Muscle of leg (tissue), 11 donors: Measurements from ENCODE around the gene LIAS. TPM values are rescaled to one million over a fixed set of nuclear protein-coding genes. Genes with fewer than 3 reads are reported as not detected.
"Not testable (repeated sequence)": the region's sequence is repeated elsewhere in the genome, so short reads cannot be mapped to it uniquely, and the experiment has no call there.

Experiments used
- DNase-seq: peaks from one replicate; pipeline ENCODE4 v3.0.0; 2013
- H3K27ac ChIP-seq: one replicate; pipeline ENCODE4 v1.5.1; 2013; ENCODE audit warnings: mild to moderate bottlenecking, low read length, control low read depth
- H3K27me3 ChIP-seq: one replicate; pipeline ENCODE4 v1.6.1; 2013; ENCODE audit warnings: low read length; ENCODE audit not compliant: control insufficient read depth, insufficient read depth
- H3K36me3 ChIP-seq: one replicate; pipeline ENCODE4 v1.6.1; 2013; ENCODE audit warnings: low read length; ENCODE audit not compliant: control insufficient read depth, insufficient read depth
- H3K4me1 ChIP-seq: one replicate; pipeline ENCODE4 v1.6.1; 2013; ENCODE audit warnings: low read length; ENCODE audit not compliant: control insufficient read depth, insufficient read depth
- H3K4me3 ChIP-seq: one replicate; pipeline ENCODE4 v1.5.1; 2013; ENCODE audit warnings: low read length, control low read depth
- H3K9me3 ChIP-seq: replicated peaks from 2 replicates; pipeline ENCODE4 v1.6.1; 2013; ENCODE audit warnings: low read depth, low read length; ENCODE audit not compliant: control insufficient read depth
- WGBS: methylation state at CpG from one replicate; pipeline ENCODE4 v1.1.5; 2013; ENCODE audit warnings: missing lambda C conversion rate; ENCODE audit not compliant: insufficient coverage; 5-methylcytosine and 5-hydroxymethylcytosine counted together
- polyA plus RNA-seq, 8 donors: library from polyadenylated mRNA; unstranded; fragments of 120-200 nt; gene quantifications; one replicate each; pipeline versions ENCODE4 v1.2.1 to v1.2.3, GENCODE V29; 2013; ENCODE audit warnings: inconsistent platforms in 1 of 8, low replicate concordance in 1 of 8; ENCODE audit not compliant: insufficient read length in 8 of 8, insufficient read depth in 1 of 8
- total RNA-seq: library from RNA; stranded (reverse); fragments of 120-200 nt; gene quantifications from one replicate; pipeline ENCODE4 v1.2.4, GENCODE V29; 2013

LIAS gene
- total and polyA plus RNA-seq, 9 donors = 17.8 to 25.8 (median 22.2) TPM

DNA sequence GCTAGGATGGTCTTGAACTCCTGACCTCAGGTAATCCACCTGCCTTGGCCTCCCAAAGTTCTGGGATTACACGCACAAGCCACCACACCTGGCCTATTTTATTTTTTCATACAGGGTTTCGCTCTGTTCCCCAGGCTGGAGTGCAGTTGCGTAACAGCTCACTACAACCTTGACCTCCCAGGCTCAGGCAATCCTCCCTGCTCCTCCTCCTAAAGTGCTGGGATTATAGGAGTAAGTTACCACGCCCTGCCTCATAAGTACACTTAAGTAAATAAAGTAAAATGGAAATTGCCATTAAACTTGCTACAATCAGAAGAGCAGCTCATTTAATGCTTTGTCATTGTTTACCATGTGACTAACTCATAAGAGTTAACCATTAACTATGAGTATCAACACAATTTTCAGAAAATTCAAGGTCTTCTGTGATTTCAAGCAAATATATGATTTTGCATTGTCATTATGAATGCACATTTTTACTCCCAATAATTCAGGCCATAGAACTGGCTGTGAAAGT is 56.1 kb downstream of the LIAS start:
- no peak for DNase-seq
- H3K4me3 ChIP-seq = no peak overlapping the region
- H3K27me3 ChIP-seq = no peaks in the 10 kb centered on the region
- no peaks in the 10 kb centered on the region for H3K4me1 ChIP-seq
- no peak overlapping the region for H3K27ac ChIP-seq
- no peaks in the 10 kb centered on the region for H3K9me3 ChIP-seq
- WGBS = no CpG with 5 or more reads among the region's 4 CpGs
- peaks cover 30% of the 10 kb centered on the region for H3K36me3 ChIP-seq

DNA sequence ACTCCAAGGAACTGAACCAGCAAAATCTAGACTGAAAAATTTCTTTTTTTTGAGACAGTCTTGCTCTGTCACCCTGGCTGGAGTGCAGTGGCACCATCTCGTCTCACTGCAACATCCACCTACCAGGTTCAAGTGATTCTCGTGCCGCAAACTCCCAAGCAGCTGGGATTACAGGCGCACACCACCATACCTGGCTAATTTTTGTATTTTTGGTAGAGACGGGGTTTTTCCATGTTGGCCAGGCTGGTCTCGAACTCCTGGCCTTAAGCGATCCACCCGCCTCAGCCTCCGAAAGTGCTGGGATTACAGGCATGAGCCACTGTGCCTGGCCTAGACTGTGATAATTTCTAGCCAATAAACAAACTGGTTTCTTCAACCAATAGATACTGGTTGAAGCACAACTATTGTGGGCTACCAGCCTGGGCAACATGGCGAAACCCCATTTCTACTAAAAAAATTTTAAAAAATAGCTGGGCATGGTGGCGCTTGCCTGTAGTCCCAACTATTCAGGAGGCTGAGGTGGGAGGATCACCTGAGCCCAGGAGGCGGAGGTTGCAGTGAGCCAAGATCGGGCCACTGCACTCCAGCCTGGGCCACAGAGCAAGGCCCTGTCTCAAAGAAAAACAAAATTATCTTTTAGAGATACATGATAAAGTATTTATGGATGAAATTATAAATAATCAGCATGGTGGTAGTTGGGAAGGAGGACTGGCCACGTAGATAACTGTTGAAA is 57.0 kb downstream of the LIAS start:
- not testable (repeated sequence) for H3K4me3 ChIP-seq, H3K27ac ChIP-seq, H3K4me1 ChIP-seq, H3K27me3 ChIP-seq, DNase-seq, H3K9me3 ChIP-seq
- H3K36me3 ChIP-seq = peaks cover 28% of the 10 kb centered on the region
- 98% methylated on average over 7 of the region's 14 CpGs for WGBS

DNA sequence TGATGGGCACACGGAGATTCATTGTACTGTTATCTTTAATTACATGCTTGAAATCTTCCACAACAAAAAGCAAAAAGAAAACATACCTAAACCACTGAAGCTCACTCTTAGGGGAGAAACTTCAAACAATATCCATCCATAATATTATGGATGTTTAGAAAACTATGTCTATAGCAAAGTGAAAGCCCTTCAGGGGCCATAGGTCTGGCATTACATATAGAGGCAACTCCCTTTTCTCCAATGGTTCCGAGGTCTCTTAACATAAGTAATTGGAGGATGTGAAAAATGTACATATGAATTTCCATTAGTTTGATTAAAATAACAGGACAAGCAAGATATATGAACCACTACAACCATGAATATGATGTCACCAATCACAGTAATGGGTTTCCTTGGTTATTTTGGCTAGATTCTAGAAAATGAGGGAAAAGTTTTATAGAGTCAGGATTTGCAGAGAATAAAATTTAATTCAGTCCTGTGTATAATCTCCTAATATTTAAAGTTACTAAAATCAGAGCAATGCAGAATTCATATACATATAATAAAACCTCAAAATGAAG is 57.6 kb downstream of the LIAS start:
- peaks cover 25% of the 10 kb centered on the region for H3K36me3 ChIP-seq
- no CpG with 5 or more reads among the region's 2 CpGs for WGBS
- no peaks in the 10 kb centered on the region for H3K27me3 ChIP-seq
- no peaks in the 10 kb centered on the region for H3K4me1 ChIP-seq
- DNase-seq = no peak
- H3K9me3 ChIP-seq = no peaks in the 10 kb centered on the region
- no peak overlapping the region for H3K4me3 ChIP-seq
- no peak overlapping the region for H3K27ac ChIP-seq

DNA sequence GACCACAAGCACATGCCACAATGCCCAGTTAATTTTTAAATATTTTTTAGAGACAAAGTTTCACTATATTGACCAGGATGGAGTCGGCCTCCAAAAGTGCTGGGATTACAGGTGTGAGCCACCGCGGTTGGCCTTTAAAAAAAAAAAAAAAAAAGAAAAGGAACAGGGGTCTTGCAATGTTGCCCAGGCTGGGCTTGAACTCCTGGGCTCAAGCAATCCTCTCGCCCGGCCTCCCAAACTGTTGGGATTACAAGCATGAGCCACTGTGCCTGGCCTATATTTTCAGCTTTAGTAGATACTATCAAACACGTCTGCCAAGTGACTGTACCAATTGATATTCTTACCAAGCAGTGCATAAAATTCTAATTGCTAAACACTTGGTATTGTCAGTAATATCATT is 59.6 kb downstream of the LIAS start:
- H3K27ac ChIP-seq = no peak overlapping the region
- H3K4me1 ChIP-seq = no peaks in the 10 kb centered on the region
- no peak overlapping the region for H3K4me3 ChIP-seq
- DNase-seq = no peak
- 90% methylated on average over 2 of the region's 6 CpGs for WGBS
- H3K9me3 ChIP-seq = no peaks in the 10 kb centered on the region
- peaks cover 14% of the 10 kb centered on the region for H3K36me3 ChIP-seq
- no peaks in the 10 kb centered on the region for H3K27me3 ChIP-seq

DNA sequence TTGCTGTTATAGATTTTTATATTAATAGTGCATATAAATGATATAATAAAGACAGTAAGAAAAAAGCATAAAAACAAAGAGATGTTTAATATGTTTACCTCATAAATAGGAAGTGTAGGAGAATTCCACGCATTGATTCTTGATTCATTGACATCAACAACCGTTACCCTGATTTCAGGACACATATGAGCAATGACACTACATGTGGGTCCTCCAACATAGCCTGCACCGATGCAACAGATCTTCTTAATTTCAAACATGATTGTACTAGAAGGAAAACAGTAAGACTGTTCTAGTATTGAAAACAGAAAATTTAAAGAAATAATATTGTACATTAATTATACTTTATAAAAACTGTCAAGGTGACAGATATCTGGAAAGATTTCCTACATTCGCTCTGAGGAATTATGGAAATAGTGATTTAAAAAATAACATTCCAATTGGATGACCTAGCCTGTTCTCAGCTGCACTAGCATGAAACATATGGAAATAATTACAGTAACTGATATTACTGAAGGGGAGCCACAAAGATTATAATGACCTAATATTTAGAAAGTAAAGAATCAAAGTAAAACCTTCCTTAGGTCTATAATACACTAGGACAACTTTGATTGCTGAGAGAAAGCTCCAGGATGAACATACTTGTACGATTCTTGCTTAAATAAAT is 62.5 kb downstream of the LIAS start:
- WGBS = no CpG with 5 or more reads among the region's 5 CpGs

DNA sequence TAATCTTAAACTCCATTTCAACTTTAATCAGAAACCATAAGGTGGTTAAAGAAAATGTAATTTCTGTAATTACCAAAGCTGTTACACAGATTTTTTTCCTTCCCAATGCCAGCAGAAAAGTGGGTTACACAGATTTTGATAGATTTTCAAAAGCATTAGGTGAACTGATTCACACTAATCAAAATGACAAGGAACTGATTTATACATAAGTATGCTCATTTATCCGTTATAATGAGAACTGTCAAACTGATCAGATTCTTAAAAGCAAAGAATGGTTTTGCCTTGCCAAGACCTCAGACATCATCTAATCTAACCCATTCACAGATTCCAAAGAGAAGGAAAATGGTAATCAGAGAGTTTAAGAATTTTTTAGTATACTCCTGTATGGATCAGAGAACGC is 63.2 kb downstream of the LIAS start:
- DNase-seq = peak; percentile 29
- Histone ChIP-seq H3K27ac (peak overlapping the region; percentile 76), H3K27me3 (no peaks in the 10 kb centered on the region), H3K36me3 (peaks cover 11% of the 10 kb centered on the region), H3K4me1 (peaks cover 3% of the 10 kb centered on the region), H3K4me3 (no peak overlapping the region), H3K9me3 (no peaks in the 10 kb centered on the region)
- no CpG with 5 or more reads among the region's 2 CpGs for WGBS

More for the DNA sequence above, 62.5 kb downstream of the LIAS start:
- peaks cover 3% of the 10 kb centered on the region for H3K4me1 ChIP-seq
- H3K27me3 ChIP-seq = no peaks in the 10 kb centered on the region
- H3K4me3 ChIP-seq = no peak overlapping the region
- H3K36me3 ChIP-seq = peaks cover 11% of the 10 kb centered on the region
- peak overlapping the region; percentile 76 for H3K27ac ChIP-seq
- H3K9me3 ChIP-seq = no peaks in the 10 kb centered on the region
- peak; percentile 87 for DNase-seq

DNA sequence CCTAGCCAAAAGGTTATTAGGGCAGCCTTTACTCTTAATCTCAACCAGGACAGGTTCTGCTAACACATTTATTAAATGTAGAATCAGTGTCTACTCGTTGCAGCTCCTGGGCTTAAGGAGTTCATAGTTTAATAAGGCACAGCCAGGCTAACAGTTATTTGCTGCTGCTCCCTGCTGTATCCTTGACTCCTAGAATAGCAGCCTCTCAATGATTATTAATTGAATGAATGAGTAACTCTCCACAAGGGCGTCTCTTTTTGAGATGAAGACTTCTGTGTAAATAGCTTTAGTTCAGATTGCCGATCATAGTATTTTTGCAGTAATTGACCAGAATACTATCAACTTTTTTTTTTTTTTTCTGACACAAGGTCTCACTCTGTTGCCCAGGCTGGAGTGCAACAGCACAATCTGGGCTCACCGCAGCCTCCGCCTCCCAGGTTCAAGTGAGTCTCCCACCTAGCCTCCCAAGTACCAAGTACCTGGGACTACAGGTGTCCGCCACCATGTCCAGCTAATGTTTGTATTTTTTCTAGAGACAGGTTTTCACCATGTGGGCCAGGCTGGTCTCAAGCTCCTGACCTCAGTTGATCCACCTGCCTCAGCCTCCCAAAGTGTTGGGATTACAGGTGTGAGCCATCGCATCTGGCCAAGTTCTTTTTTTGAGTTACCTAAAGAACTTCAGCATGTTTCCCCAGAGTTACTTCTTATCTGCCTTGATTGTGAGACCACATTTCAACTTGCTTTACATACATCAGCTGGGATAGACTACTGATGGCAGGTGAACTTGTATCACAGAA is 65.5 kb downstream of the LIAS start:
- peaks cover 8% of the 10 kb centered on the region for H3K4me1 ChIP-seq
- no peak for DNase-seq
- H3K27ac ChIP-seq = no peak overlapping the region
- 100% methylated on average over 3 of the region's 7 CpGs for WGBS
- no peaks in the 10 kb centered on the region for H3K9me3 ChIP-seq
- no peaks in the 10 kb centered on the region for H3K27me3 ChIP-seq
- H3K4me3 ChIP-seq = no peak overlapping the region
- peaks cover 3% of the 10 kb centered on the region for H3K36me3 ChIP-seq

DNA sequence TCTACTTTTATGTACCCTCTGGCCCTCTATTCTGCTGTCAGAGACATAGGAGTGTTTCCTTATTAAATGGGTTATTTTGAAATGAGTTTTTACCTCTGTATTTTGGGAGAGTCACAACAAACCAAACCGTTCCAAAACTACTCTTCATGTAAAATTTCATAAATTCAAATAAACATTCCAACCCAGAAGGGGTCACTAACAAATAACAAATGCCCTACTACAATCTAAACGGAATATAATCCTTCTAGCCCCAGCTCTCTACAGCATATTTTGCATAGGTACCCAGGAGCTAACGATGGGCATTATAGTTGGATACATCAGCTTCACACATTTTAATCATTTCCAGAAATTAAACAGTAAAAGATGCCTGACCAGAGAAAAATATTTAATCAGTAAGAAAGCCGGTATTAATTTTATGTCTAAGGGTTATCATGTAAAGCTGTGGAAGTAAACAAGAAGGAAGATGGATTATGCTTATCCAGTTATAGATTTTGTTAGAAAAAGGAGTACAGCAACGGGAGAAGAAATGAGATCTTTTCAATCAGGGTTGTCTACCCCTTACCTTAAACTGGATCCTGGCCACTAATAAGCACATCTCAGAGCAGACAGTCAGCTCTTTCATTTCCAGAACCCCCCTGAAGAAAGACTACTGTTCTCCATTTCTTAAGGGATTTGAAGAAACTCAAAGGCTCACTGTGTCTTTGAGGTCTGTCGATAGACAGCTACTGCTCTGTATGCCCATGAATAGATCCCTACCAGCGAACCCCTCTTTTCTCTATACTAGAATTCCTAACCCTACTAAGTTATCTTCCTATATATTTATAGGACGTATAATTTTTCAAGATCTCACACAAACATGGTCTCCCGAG is 67.2 kb downstream of the LIAS start:
- H3K27ac ChIP-seq = peak overlapping the region; percentile 98
- H3K4me1 ChIP-seq = peaks cover 8% of the 10 kb centered on the region
- no CpG with 5 or more reads among the region's 9 CpGs for whole genome bisulfite sequencing
- peaks cover 5% of the 10 kb centered on the region for H3K36me3 ChIP-seq
- peaks cover 5% of the 10 kb centered on the region for H3K9me3 ChIP-seq
- H3K27me3 ChIP-seq = no peaks in the 10 kb centered on the region
- peak; percentile 27 for DNase-seq
- peak overlapping the region; percentile 80 for H3K4me3 ChIP-seq

DNA sequence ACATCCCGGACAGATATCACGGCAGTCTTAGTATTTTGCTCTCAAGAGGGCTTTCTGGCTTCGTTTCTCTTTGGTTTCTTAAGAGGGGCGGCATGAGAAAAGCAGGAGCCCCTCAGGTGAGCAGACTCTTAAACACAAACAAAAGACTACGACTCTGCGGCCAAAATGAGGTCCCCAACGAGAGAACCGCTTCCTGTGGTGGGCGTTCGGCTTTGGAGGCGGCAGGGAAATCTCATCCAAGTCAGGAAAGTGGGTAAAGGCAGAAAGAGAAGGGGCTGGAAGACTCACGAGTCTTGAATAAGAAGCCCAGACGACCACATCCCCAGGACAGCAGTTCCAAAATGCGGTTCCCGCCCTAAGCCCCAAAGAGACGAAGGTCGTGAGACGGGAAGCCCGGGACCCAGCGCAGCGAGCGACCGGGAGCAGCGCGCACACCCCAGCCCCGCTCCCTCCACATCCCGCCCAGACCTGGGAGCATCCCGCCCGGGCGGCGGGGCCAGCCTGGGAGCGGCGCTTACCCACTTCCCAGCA is 68.0 kb downstream of the LIAS start:
- peak overlapping the region; percentile 80 for H3K4me3 ChIP-seq
- H3K27ac ChIP-seq = peak overlapping the region; percentile 98
- H3K27me3 ChIP-seq = no peaks in the 10 kb centered on the region
- peaks cover 8% of the 10 kb centered on the region for H3K9me3 ChIP-seq
- H3K4me1 ChIP-seq = peaks cover 8% of the 10 kb centered on the region
- no peak for DNase-seq
- 0% methylated on average over 27 of the region's 33 CpGs for WGBS
- peaks cover 5% of the 10 kb centered on the region for H3K36me3 ChIP-seq
